ENCODE results near the gene PLEKHH2. TPM values are rescaled to one million over a fixed set of nuclear protein-coding genes. Genes with fewer than 3 reads are reported as not detected.
A peak's percentile ranks its signal among the peaks of the same experiment; 100 is the strongest.

PLEKHH2 gene
- total and polyA plus RNA-seq, 2 of the 13 experiments (the other 11 are each of a cell fraction or from before 2014, with no cell fraction given) = 1.1 to 3.0 TPM

GRCh38 chr2:43773876-43774613 lies 137.0 kb downstream of the PLEKHH2 start, which contains the start of gene DYNC2LI1 (continued):
- TF ChIP-seq, protein P1, sequence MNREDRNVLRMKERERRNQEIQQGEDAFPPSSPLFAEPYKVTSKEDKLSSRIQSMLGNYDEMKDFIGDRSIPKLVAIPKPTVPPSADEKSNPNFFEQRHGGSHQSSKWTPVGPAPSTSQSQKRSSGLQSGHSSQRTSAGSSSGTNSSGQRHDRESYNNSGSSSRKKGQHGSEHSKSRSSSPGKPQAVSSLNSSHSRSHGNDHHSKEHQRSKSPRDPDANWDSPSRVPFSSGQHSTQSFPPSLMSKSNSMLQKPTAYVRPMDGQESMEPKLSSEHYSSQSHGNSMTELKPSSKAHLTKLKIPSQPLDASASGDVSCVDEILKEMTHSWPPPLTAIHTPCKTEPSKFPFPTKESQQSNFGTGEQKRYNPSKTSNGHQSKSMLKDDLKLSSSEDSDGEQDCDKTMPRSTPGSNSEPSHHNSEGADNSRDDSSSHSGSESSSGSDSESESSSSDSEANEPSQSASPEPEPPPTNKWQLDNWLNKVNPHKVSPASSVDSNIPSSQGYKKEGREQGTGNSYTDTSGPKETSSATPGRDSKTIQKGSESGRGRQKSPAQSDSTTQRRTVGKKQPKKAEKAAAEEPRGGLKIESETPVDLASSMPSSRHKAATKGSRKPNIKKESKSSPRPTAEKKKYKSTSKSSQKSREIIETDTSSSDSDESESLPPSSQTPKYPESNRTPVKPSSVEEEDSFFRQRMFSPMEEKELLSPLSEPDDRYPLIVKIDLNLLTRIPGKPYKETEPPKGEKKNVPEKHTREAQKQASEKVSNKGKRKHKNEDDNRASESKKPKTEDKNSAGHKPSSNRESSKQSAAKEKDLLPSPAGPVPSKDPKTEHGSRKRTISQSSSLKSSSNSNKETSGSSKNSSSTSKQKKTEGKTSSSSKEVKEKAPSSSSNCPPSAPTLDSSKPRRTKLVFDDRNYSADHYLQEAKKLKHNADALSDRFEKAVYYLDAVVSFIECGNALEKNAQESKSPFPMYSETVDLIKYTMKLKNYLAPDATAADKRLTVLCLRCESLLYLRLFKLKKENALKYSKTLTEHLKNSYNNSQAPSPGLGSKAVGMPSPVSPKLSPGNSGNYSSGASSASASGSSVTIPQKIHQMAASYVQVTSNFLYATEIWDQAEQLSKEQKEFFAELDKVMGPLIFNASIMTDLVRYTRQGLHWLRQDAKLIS (CRISPR knock-in tag; IDR thresholded peaks at IDR 0.05) = no peak
- TF ChIP-seq RFX3 (CRISPR knock-in tag; IDR thresholded peaks at IDR 0.05) (peak; percentile 100), MBNL3 (CRISPR knock-in tag; conservative IDR thresholded peaks at IDR 0.05) (no peak), ZNF101 (CRISPR knock-in tag; IDR thresholded peaks at IDR 0.05; ENCODE audit: borderline replicate concordance, low read depth) (no peak), HDAC6 (IDR thresholded peaks at IDR 0.05; ENCODE audit: low read depth, low read length) (no peak), SIN3A (IDR thresholded peaks at IDR 0.05; ENCODE audit: borderline replicate concordance, low read depth, low read length) (peak; percentile 92; the same call in 1 of the 2 replicates), ZNF530 (CRISPR knock-in tag; IDR thresholded peaks at IDR 0.05; ENCODE audit: low read depth) (no peak), HMGA1 (CRISPR knock-in tag; conservative IDR thresholded peaks at IDR 0.05) (no peak), NFYC (CRISPR knock-in tag; IDR thresholded peaks at IDR 0.05) (peak; percentile 31; the same call in 1 of the 2 replicates), ZNF574 (CRISPR knock-in tag; IDR thresholded peaks at IDR 0.05) (peak; percentile 93), ZNF773 (CRISPR knock-in tag; IDR thresholded peaks at IDR 0.05; ENCODE audit: borderline replicate concordance) (no peak), ZNF678 (CRISPR knock-in tag; IDR thresholded peaks at IDR 0.05) (no peak), AHR (CRISPR knock-in tag; IDR thresholded peaks at IDR 0.05) (no peak), ZNF75D (CRISPR knock-in tag; IDR thresholded peaks at IDR 0.05; ENCODE audit: borderline replicate concordance) (no peak), SMARCC2 (IDR thresholded peaks at IDR 0.05) (no peak), ZIK1 (CRISPR knock-in tag; IDR thresholded peaks at IDR 0.05; ENCODE audit: borderline replicate concordance, low read depth) (no peak), ATF1 (CRISPR knock-in tag; IDR thresholded peaks at IDR 0.05) (peak; percentile 96), ETS1 (CRISPR knock-in tag; IDR thresholded peaks at IDR 0.05) (no peak), YEATS4 (CRISPR knock-in tag; IDR thresholded peaks at IDR 0.05; ENCODE audit: borderline replicate concordance) (peak; percentile 37; the same call in 1 of the 2 replicates), ZFX (CRISPR knock-in tag; IDR thresholded peaks at IDR 0.05; ENCODE audit: low read depth) (peak; percentile 97)
